Forelimb muscle (tissue), 1 donor: ENCODE data around the gene PGM5. TPM values are rescaled to one million over a fixed set of nuclear protein-coding genes. Genes with fewer than 3 reads are reported as not detected.

Experiments
- DNase-seq: peaks from one replicate; pipeline ENCODE4 v3.0.0-alpha.2; 2013; ENCODE audit warnings: low read depth
- polyA plus RNA-seq: library from polyadenylated mRNA; unstranded; fragments of 120-200 nt; gene quantifications from one replicate; pipeline ENCODE4 v1.2.1, GENCODE V29; 2013; ENCODE audit not compliant: insufficient read length

Gene PGM5
- polyA plus RNA-seq, 1 donor, result 49.0 TPM

GRCh38 chr9:68495247-68495646 is 138.8 kb downstream of the PGM5 start:
- DNase-seq, result peak; percentile 60

GRCh38 chr9:68496356-68496755 is 139.9 kb downstream of the PGM5 start:
- DNase-seq, result no peak

GRCh38 chr9:68497629-68498028 is 141.2 kb downstream of the PGM5 start:
- DNase-seq, result no peak

GRCh38 chr9:68498816-68499215 is 142.4 kb downstream of the PGM5 start:
- DNase-seq, result no peak

GRCh38 chr9:68500457-68501381 is 144.3 kb downstream of the PGM5 start:
- DNase-seq, result no peak

GRCh38 chr9:68502279-68502678 is 145.9 kb downstream of the PGM5 start:
- no peak for DNase-seq

- no peak for DNase-seq
Observed at GRCh38 chr9:68505681-68506409, 149.4 kb downstream of the PGM5 start.

GRCh38 chr9:68506551-68506950 is 150.1 kb downstream of the PGM5 start:
- no peak for DNase-seq

GRCh38 chr9:68507130-68507805 is 150.9 kb downstream of the PGM5 start:
- DNase-seq, result no peak

- no peak for DNase-seq
Observed at GRCh38 chr9:68507806-68508145, 151.4 kb downstream of the PGM5 start.

- DNase-seq, result no peak
Observed at GRCh38 chr9:68508547-68508946, 152.1 kb downstream of the PGM5 start.

GRCh38 chr9:68509689-68510088 is 153.3 kb downstream of the PGM5 start:
- no peak for DNase-seq

- no peak for DNase-seq
Observed at GRCh38 chr9:68513385-68513784, 157.0 kb downstream of the PGM5 start.

GRCh38 chr9:68513981-68514380 is 157.6 kb downstream of the PGM5 start:
- DNase-seq, result no peak

- DNase-seq, result no peak
Observed at GRCh38 chr9:68515326-68516017, 159.1 kb downstream of the PGM5 start.

- DNase-seq, result no peak
Observed at GRCh38 chr9:68522131-68522530, 165.7 kb downstream of the PGM5 start.

- no peak for DNase-seq
Observed at GRCh38 chr9:68522954-68523353, 166.5 kb downstream of the PGM5 start.

GRCh38 chr9:68523367-68523936 is 167.0 kb downstream of the PGM5 start:
- DNase-seq, result no peak

GRCh38 chr9:68530618-68531017 is 174.2 kb downstream of the PGM5 start:
- DNase-seq, result no peak

- no peak for DNase-seq
Observed at GRCh38 chr9:68532131-68532530, 175.7 kb downstream of the PGM5 start.

GRCh38 chr9:68533678-68534077 is 177.3 kb downstream of the PGM5 start:
- DNase-seq, result no peak
